GM23338 (cell line): Measurements from ENCODE around the gene PGA3. TPM values are rescaled to one million over a fixed set of nuclear protein-coding genes. Genes with fewer than 3 reads are reported as not detected.

Source experiments
- polyA plus RNA-seq: library from polyadenylated mRNA; unstranded; fragments of >200 nt; fragmentation: Nextera tagmentation; extraction: Ambion mirVana; gene quantifications from 2 replicates; pipeline ENCODE4 v1.2.1, GENCODE V29; 2016
- total RNA-seq: library from RNA; depleted of rRNA; stranded (reverse); fragments of >200 nt; shearing (Covaris generic); gene quantifications from 2 replicates; pipeline ENCODE4 v1.2.3, GENCODE V29; 2014; rRNA removed

The PGA3 gene
- total and polyA plus RNA-seq, 2 experiments from 2014 or later, result 0.37 TPM; not detected in 1

Other genes with a start within 250 kb of the PGA3 start
- 0.49 and 1.9 TPM in 2 replicates for gene CD6, start 231.8 kb upstream of the PGA3 start, total RNA-seq
- gene CD6, start 231.8 kb upstream of the PGA3 start, polyA plus RNA-seq, result not detected in 2 replicates
- gene CD5, start 101.0 kb upstream of the PGA3 start, total RNA-seq, result not detected in 2 replicates
- gene CD5, start 101.0 kb upstream of the PGA3 start, polyA plus RNA-seq, result not detected in 2 replicates
- gene VPS37C, start 42.1 kb upstream of the PGA3 start, total RNA-seq, result 14.4 and 19.4 TPM in 2 replicates
- gene VPS37C, start 42.1 kb upstream of the PGA3 start, polyA plus RNA-seq, result 8.7 and 8.8 TPM in 2 replicates
- gene PGA4, start 18.8 kb downstream of the PGA3 start, total RNA-seq, result 3.7 TPM in 1 of 2 replicates, not detected in the other
- gene PGA4, start 18.8 kb downstream of the PGA3 start, polyA plus RNA-seq, result 0.19 and 0.81 TPM in 2 replicates
- gene PGA5, start 37.7 kb downstream of the PGA3 start, total RNA-seq, result 0.12 and 0.52 TPM in 2 replicates
- gene PGA5, start 37.7 kb downstream of the PGA3 start, polyA plus RNA-seq, result 0.45 and 1.0 TPM in 2 replicates
- gene VWCE, start 91.8 kb downstream of the PGA3 start, total RNA-seq, result 13.1 and 16.9 TPM in 2 replicates
- 9.7 and 9.9 TPM in 2 replicates for gene VWCE, start 91.8 kb downstream of the PGA3 start, polyA plus RNA-seq
- 282 and 292 TPM in 2 replicates for gene DDB1, start 129.6 kb downstream of the PGA3 start, total RNA-seq
- 102 and 109 TPM in 2 replicates for gene DDB1, start 129.6 kb downstream of the PGA3 start, polyA plus RNA-seq
- 27.0 and 46.9 TPM in 2 replicates for gene TKFC, start 129.7 kb downstream of the PGA3 start, total RNA-seq
- 21.1 and 21.7 TPM in 2 replicates for gene TKFC, start 129.7 kb downstream of the PGA3 start, polyA plus RNA-seq
- 20.9 and 30.8 TPM in 2 replicates for gene CYB561A3, start 158.4 kb downstream of the PGA3 start, total RNA-seq
- 7.8 and 9.8 TPM in 2 replicates for gene CYB561A3, start 158.4 kb downstream of the PGA3 start, polyA plus RNA-seq
- 26.9 and 30.2 TPM in 2 replicates for gene TMEM138, start 158.9 kb downstream of the PGA3 start, total RNA-seq
- gene TMEM138, start 158.9 kb downstream of the PGA3 start, polyA plus RNA-seq, result 32.1 and 37.0 TPM in 2 replicates
- 23.4 and 28.8 TPM in 2 replicates for gene TMEM216, start 189.1 kb downstream of the PGA3 start, total RNA-seq
- 23.5 and 26.1 TPM in 2 replicates for gene TMEM216, start 189.1 kb downstream of the PGA3 start, polyA plus RNA-seq
- 60.6 and 72.0 TPM in 2 replicates for gene CPSF7, start 226.5 kb downstream of the PGA3 start, total RNA-seq
- 27.4 and 30.6 TPM in 2 replicates for gene CPSF7, start 226.5 kb downstream of the PGA3 start, polyA plus RNA-seq
- 37.6 and 57.0 TPM in 2 replicates for gene SDHAF2, start 226.6 kb downstream of the PGA3 start, total RNA-seq
- gene SDHAF2, start 226.6 kb downstream of the PGA3 start, polyA plus RNA-seq, result 53.8 and 55.0 TPM in 2 replicates